Smooth muscle cell (in vitro differentiated cells): ENCODE data around the gene SVEP1. TPM values are rescaled to one million over a fixed set of nuclear protein-coding genes. Genes with fewer than 3 reads are reported as not detected.

ENCODE experiments used
- DNase-seq: peaks from one replicate; lab custom pipeline; 2025; ENCODE audit not compliant: unreplicated experiment; lab: John Stamatoyannopoulos, UW
- H2AFZ ChIP-seq: fragments of 200-600 bp; sonication (generic); 2 replicates; pipeline ENCODE4 v1.6.0; 2016; ENCODE audit warnings: antibody characterized with exemption, low read depth, mild to moderate bottlenecking
- H3F3A ChIP-seq: fragments of 200-600 bp; sonication (generic); 2 replicates; pipeline ENCODE4 v1.6.0; 2017; ENCODE audit warnings: antibody characterized with exemption, low read depth
- H3K27ac ChIP-seq: fragments of 200-600 bp; sonication (generic); 2 replicates; pipeline ENCODE4 v1.5.1; 2016; ENCODE audit warnings: low read depth, mild to moderate bottlenecking
- H3K27me3 ChIP-seq: fragments of 200-600 bp; sonication (generic); 2 replicates; pipeline ENCODE4 v1.6.1; 2016; ENCODE audit warnings: low read depth, mild to moderate bottlenecking
- H3K36me3 ChIP-seq: fragments of 200-600 bp; sonication (generic); 2 replicates; pipeline ENCODE4 v1.5.1; 2016; ENCODE audit warnings: low read depth
- H3K4me1 ChIP-seq: fragments of 200-600 bp; sonication (generic); 2 replicates; pipeline ENCODE4 v1.5.1; 2016; ENCODE audit warnings: low read depth
- H3K4me2 ChIP-seq: fragments of 200-600 bp; sonication (generic); 2 replicates; pipeline ENCODE4 v1.6.0; 2016; ENCODE audit warnings: mild to moderate bottlenecking
- H3K4me3 ChIP-seq: fragments of 200-600 bp; sonication (generic); 2 replicates; pipeline ENCODE4 v1.5.1; 2016; ENCODE audit warnings: mild to moderate bottlenecking
- H3K79me2 ChIP-seq: fragments of 200-600 bp; sonication (generic); 2 replicates; pipeline ENCODE4 v1.6.0; 2016; ENCODE audit warnings: low read depth, mild to moderate bottlenecking
- H3K9ac ChIP-seq: fragments of 200-600 bp; sonication (generic); 2 replicates; pipeline ENCODE4 v1.6.0; 2016; ENCODE audit warnings: low read depth
- H3K9me3 ChIP-seq: fragments of 200-600 bp; sonication (generic); replicated peaks from 2 replicates; pipeline ENCODE4 v1.5.1; 2016; ENCODE audit warnings: low read depth
- H4K20me1 ChIP-seq: fragments of 200-600 bp; sonication (generic); 2 replicates; pipeline ENCODE4 v1.6.0; 2016; ENCODE audit warnings: low read depth
- WGBS: methylation state at CpG from one replicate; pipeline ENCODE4 v1.1.7; 2016; ENCODE audit warnings: low lambda C conversion rate; 5-methylcytosine and 5-hydroxymethylcytosine counted together
- polyA plus RNA-seq: library from polyadenylated mRNA; unstranded; fragments of >200 nt; fragmentation: Nextera tagmentation; extraction: Ambion mirVana; gene quantifications from 2 replicates; pipeline ENCODE4 v1.2.1, GENCODE V29; 2016
- total RNA-seq: library from RNA; depleted of rRNA; stranded (reverse); fragments of >200 nt; gene quantifications from 2 replicates; pipeline ENCODE4 v1.2.3, GENCODE V29; 2014
- TF ChIP-seq, protein P1 (sequence below): fragments of 200-600 bp; sonication (generic); IDR thresholded peaks from 2 replicates; pipeline ENCODE4 v1.5.1; 2017; ENCODE audit warnings: borderline replicate concordance, mild to moderate bottlenecking, antibody characterized with exemption; ENCODE audit not compliant: insufficient read depth, poor library complexity, severe bottlenecking

The SVEP1 gene
- total and polyA plus RNA-seq, 2 experiments from 2014 or later, result 6.4 to 14.8 TPM

DNA sequence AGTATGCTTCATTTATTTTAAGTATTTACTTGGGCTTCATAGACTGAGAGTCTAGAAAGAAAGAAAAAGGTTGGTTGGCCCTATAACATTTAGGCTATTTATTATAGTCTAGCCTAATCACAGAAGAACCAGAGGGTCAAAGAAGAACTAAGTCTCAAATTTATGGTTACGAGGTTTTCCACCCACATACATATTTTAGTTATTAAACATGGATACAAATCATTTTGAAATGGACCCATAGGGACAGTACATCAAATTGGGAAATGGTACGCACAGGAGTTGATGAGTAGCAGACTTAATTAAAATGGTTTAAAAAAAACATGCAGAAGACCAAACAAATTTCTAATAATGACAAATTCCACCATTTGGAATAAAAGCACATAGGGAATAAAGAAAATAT is 17.7 kb downstream of the SVEP1 start:
- no peaks in the 10 kb centered on the region for H3K36me3 ChIP-seq
- TF ChIP-seq, protein P1, sequence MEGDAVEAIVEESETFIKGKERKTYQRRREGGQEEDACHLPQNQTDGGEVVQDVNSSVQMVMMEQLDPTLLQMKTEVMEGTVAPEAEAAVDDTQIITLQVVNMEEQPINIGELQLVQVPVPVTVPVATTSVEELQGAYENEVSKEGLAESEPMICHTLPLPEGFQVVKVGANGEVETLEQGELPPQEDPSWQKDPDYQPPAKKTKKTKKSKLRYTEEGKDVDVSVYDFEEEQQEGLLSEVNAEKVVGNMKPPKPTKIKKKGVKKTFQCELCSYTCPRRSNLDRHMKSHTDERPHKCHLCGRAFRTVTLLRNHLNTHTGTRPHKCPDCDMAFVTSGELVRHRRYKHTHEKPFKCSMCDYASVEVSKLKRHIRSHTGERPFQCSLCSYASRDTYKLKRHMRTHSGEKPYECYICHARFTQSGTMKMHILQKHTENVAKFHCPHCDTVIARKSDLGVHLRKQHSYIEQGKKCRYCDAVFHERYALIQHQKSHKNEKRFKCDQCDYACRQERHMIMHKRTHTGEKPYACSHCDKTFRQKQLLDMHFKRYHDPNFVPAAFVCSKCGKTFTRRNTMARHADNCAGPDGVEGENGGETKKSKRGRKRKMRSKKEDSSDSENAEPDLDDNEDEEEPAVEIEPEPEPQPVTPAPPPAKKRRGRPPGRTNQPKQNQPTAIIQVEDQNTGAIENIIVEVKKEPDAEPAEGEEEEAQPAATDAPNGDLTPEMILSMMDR, result no peak
- DNase-seq, result no peak
- no peak overlapping the region for H2AFZ ChIP-seq
- H3K4me3 ChIP-seq, result no peak overlapping the region
- H3F3A ChIP-seq, result peaks cover 4% of the 10 kb centered on the region
- H3K4me1 ChIP-seq, result no peaks in the 10 kb centered on the region
- no peaks in the 10 kb centered on the region for H4K20me1 ChIP-seq
- WGBS, result 89% methylated on average over 2 of the region's 2 CpGs
- peaks cover 5% of the 10 kb centered on the region for H3K79me2 ChIP-seq
- H3K9me3 ChIP-seq, result no peaks in the 10 kb centered on the region
- H3K4me2 ChIP-seq, result no peak overlapping the region
- no peak overlapping the region for H3K9ac ChIP-seq
- no peak overlapping the region for H3K27ac ChIP-seq
- H3K27me3 ChIP-seq, result no peaks in the 10 kb centered on the region

DNA sequence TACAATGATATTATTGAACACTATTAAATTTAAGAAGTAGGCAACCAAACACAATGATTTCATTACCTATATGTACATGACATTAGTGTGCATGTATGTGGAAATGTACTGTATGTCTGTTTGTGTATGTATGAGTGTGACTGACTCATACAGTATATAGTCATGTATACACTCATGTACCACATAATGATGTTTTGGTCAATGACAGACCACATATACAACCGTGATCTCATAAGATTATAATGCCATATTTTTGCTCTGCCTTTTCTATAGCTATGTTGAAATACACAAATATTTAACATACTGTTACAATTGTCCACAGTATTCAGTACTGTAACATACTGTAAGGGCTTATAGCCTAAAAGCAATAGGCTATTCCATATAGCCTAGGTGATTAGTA is 19.7 kb downstream of the SVEP1 start:
- Histone ChIP-seq H3K36me3 (no peaks in the 10 kb centered on the region), H3K4me2 (no peak overlapping the region), H3K27ac (no peak overlapping the region), H3K4me1 (peaks cover 8% of the 10 kb centered on the region), H3K79me2 (peaks cover 5% of the 10 kb centered on the region), H3K9me3 (no peaks in the 10 kb centered on the region), H3K4me3 (no peak overlapping the region), H3K9ac (no peak overlapping the region), H4K20me1 (no peaks in the 10 kb centered on the region), H3K27me3 (no peaks in the 10 kb centered on the region), H3F3A (peaks cover 4% of the 10 kb centered on the region), H2AFZ (no peak overlapping the region)
- TF ChIP-seq, protein P1, result no peak
- 83% methylated on average over 1 of the region's 1 CpG for WGBS
- no peak for DNase-seq

DNA sequence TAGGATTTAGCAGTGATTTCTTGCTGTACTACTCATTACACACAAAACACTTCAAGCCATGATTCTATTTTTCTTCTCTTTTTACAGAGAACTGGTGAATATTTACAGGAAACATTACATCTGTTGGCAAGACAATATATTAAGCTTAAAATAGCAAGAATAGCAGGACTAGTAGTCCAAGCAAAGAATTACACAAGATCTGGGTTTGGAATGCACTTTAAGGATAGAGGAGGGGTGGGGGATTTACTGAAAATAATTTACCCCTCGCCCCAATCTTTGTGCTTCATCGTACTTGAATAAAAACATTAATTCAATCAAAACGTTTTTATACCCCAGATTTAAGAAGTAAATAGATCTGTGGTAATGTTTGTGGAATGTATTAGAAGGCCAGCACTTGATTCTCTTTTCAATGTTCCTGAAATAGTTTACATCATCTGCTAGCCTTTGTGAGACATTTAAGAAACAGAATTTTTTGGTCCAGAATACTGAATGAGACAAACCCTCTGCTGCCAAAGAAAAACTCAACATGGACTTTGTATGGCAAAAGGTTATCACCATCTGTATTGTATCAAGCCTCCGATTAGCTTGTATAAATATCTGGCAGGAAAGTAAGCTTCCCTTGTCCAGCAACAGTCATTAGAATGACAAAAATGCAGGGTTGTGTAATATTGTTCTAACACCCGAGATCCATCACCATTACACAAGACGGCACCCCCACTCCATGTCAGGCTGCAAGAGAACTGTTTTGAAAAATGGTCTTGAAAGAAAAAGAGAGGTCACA is 23.8 kb downstream of the SVEP1 start:
- no peak for DNase-seq
- H3K4me1 ChIP-seq, result peaks cover 9% of the 10 kb centered on the region
- no peak overlapping the region for H3K4me3 ChIP-seq
- peaks cover 4% of the 10 kb centered on the region for H3F3A ChIP-seq
- 41% methylated on average over 6 of the region's 6 CpGs for WGBS
- H3K27ac ChIP-seq, result peak overlapping the region; percentile 47
- no peaks in the 10 kb centered on the region for H3K27me3 ChIP-seq
- no peaks in the 10 kb centered on the region for H3K36me3 ChIP-seq
- no peaks in the 10 kb centered on the region for H3K9me3 ChIP-seq
- no peak overlapping the region for H3K9ac ChIP-seq
- peak overlapping the region; percentile 21 for H2AFZ ChIP-seq
- H3K4me2 ChIP-seq, result peak overlapping the region; percentile 24
- H3K79me2 ChIP-seq, result peaks cover 5% of the 10 kb centered on the region
- no peaks in the 10 kb centered on the region for H4K20me1 ChIP-seq
- TF ChIP-seq, protein P1, result no peak

DNA sequence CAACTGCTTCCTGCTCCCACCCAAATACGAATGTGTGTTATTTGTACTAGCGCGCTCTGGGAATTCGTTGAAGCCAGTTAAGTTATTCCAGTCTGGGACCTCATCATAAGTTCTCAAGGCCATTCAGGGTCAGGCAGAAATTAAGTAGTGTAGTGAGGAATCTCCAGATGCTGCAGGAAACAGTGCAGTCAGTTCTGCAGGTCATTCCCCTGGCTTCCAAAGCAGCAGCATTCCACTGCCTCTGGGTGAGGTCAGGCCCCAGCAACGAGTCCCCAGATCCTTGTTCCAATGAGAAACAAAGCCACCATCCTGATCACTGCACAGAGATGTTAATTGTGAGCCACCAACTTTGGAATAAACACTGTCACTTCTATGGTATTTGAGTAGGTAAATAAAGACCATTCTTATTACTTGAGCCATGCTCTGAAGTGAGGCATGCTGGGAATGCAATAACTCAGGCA is 33.1 kb downstream of the SVEP1 start:
- H3K27me3 ChIP-seq, result no peaks in the 10 kb centered on the region
- TF ChIP-seq, protein P1, result no peak
- DNase-seq, result no peak
- 59% methylated on average over 5 of the region's 5 CpGs for WGBS
- no peaks in the 10 kb centered on the region for H3K9me3 ChIP-seq
- no peak overlapping the region for H3K9ac ChIP-seq
- no peak overlapping the region for H3K27ac ChIP-seq
- peak overlapping the region; percentile 15 for H3K4me2 ChIP-seq
- H3K36me3 ChIP-seq, result no peaks in the 10 kb centered on the region
- no peaks in the 10 kb centered on the region for H3F3A ChIP-seq
- H3K4me1 ChIP-seq, result peaks cover 8% of the 10 kb centered on the region
- no peak overlapping the region for H3K4me3 ChIP-seq
- no peaks in the 10 kb centered on the region for H4K20me1 ChIP-seq
- no peak overlapping the region for H2AFZ ChIP-seq
- H3K79me2 ChIP-seq, result no peaks in the 10 kb centered on the region
